HEK293T (cell line): Measurements from ENCODE around the gene FKBP2.

Experiments used
- CTCF ChIA-PET: fragments of 350-600 bp; formaldehyde crosslinking; extraction: SDS; loops from one replicate; lab custom pipeline; 2021; ENCODE audit warnings: antibody characterized with exemption, inconsistent platforms; lab: Yijun Ruan, JAX
- POLR2A ChIA-PET: fragments of 350-600 bp; formaldehyde crosslinking; extraction: SDS; loops from one replicate; lab custom pipeline; 2020; ENCODE audit warnings: antibody characterized with exemption, inconsistent platforms; lab: Yijun Ruan, JAX
- DNase-seq: peaks from one replicate; pipeline ENCODE4 v3.0.0; 2012; ENCODE audit warnings: mixed read lengths; ENCODE audit errors: extremely low spot score
- ARNT ChIP-seq: fragments of 450-650 bp; IDR thresholded peaks from 2 replicates; pipeline ENCODE4 v1.6.1; 2017; ENCODE audit warnings: mild to moderate bottlenecking
- BHLHE40 ChIP-seq: fragments of 450-650 bp; IDR thresholded peaks from 2 replicates; pipeline ENCODE4 v1.6.1; 2016; ENCODE audit warnings: mild to moderate bottlenecking, moderate library complexity, borderline replicate concordance
- CTBP1 ChIP-seq: fragments of 450-650 bp; IDR thresholded peaks from 2 replicates; pipeline ENCODE4 v1.6.1; 2016; ENCODE audit warnings: borderline replicate concordance
- ELF4 ChIP-seq: fragments of 450-650 bp; IDR thresholded peaks from 2 replicates; pipeline ENCODE4 v1.6.1; 2017; ENCODE audit warnings: antibody characterized with exemption
- FOXA1 ChIP-seq: fragments of 450-650 bp; IDR thresholded peaks from 2 replicates; pipeline ENCODE4 v1.6.1; 2016; ENCODE audit warnings: mild to moderate bottlenecking
- FOXK2 ChIP-seq: fragments of 450-650 bp; IDR thresholded peaks from 2 replicates; pipeline ENCODE4 v1.6.1; 2016; ENCODE audit warnings: mild to moderate bottlenecking
- FOXM1 ChIP-seq: fragments of 450-650 bp; IDR thresholded peaks from 2 replicates; pipeline ENCODE4 v1.6.1; 2017; ENCODE audit warnings: mild to moderate bottlenecking, borderline replicate concordance
- HDGF ChIP-seq: fragments of 450-650 bp; IDR thresholded peaks from 2 replicates; pipeline ENCODE4 v1.6.1; 2017; ENCODE audit warnings: antibody characterized with exemption, borderline replicate concordance
- L3MBTL2 ChIP-seq: fragments of 450-650 bp; conservative IDR thresholded peaks from 2 replicates; pipeline ENCODE4 v1.6.1; 2016; ENCODE audit warnings: mild to moderate bottlenecking
- LEF1 ChIP-seq: fragments of 450-650 bp; IDR thresholded peaks from 2 replicates; pipeline ENCODE4 v1.6.1; 2017; ENCODE audit warnings: mild to moderate bottlenecking, borderline replicate concordance
- NFRKB ChIP-seq: fragments of 450-650 bp; IDR thresholded peaks from 2 replicates; pipeline ENCODE4 v1.6.1; 2016; ENCODE audit warnings: mild to moderate bottlenecking, moderate library complexity
- SP1 ChIP-seq: fragments of 450-650 bp; IDR thresholded peaks from 2 replicates; pipeline ENCODE4 v1.6.1; 2017
- SUZ12 ChIP-seq: fragments of 450-650 bp; IDR thresholded peaks from 2 replicates; pipeline ENCODE4 v1.6.1; 2016; ENCODE audit warnings: mild to moderate bottlenecking
- TARDBP ChIP-seq: fragments of 450-650 bp; IDR thresholded peaks from 2 replicates; pipeline ENCODE4 v1.6.1; 2016
- ZNF384 ChIP-seq: fragments of 450-650 bp; IDR thresholded peaks from 2 replicates; pipeline ENCODE4 v1.6.1; 2016
- TF ChIP-seq, protein P1 (sequence below): fragments of 450-650 bp; IDR thresholded peaks from 2 replicates; pipeline ENCODE4 v1.6.1; 2016

Gene FKBP2

DNA sequence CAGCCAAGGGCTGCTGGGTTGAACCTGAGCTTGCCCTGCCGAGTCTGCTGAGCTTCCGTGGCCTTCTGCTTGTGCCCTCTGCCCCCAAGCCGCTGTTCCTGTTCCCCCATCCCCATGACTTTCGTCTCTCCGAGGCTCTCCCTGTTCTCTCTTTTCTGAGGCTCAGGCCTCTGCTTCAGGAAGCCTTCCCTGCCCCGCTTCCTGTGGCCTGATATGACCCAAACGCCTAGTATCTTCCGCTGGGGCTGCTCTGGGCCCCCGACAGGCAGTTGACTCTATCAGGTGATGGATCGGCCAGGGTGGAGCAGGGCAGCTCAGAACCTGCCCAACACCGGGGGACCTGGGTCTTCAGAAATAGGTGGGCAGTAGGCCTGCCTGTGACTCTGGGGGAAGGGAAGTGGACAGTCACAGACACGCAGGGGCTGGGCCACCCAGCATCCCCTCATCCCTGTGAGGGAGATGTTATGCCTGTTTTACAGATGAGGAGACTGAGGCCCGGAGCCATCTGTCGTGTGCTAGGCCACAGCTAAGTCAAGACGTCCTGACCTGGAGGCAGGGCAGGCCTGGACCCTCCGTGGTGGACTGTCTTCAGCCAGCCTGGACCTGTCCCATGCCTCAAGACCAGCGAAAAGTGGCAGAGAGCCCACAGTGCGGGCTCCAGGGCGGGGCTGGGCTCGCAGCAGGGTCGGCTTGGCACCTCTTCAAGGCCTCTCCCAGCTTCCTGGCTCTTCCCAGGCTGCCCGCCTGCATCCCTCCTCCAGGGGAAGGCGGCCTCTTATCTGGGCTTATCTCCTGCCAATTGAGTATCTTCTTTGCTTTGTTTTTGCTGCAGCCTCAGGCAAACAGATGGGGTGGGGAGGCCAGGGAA is 27.4 kb downstream of the FKBP2 start:
- CTCF ChIA-PET, result interaction anchor here (0.8 to 1.7 kb wide), 5 partner anchors 16 to 87 kb away, joined by 3 to 8 read pairs (median 4); partner anchors contain the start of genes FERMT3, PLCB3, PRDX5 and TRMT112
- no peak for DNase-seq
- POLR2A ChIA-PET, result interaction anchor here (0.8 to 5.6 kb wide), 11 partner anchors 14 to 84 kb away, joined by 3 to 81 read pairs (median 4); partner anchors contain the start of genes BAD, CATSPERZ, ESRRA and FERMT3
- TF ChIP-seq TARDBP (no peak), ZNF384 (no peak), FOXA1 (no peak), L3MBTL2 (no peak), ARNT (no peak), ELF4 (no peak), SP1 (no peak), FOXM1 (no peak), BHLHE40 (no peak)
- TF ChIP-seq, protein P1, sequence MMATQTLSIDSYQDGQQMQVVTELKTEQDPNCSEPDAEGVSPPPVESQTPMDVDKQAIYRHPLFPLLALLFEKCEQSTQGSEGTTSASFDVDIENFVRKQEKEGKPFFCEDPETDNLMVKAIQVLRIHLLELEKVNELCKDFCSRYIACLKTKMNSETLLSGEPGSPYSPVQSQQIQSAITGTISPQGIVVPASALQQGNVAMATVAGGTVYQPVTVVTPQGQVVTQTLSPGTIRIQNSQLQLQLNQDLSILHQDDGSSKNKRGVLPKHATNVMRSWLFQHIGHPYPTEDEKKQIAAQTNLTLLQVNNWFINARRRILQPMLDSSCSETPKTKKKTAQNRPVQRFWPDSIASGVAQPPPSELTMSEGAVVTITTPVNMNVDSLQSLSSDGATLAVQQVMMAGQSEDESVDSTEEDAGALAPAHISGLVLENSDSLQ, result no peak

DNA sequence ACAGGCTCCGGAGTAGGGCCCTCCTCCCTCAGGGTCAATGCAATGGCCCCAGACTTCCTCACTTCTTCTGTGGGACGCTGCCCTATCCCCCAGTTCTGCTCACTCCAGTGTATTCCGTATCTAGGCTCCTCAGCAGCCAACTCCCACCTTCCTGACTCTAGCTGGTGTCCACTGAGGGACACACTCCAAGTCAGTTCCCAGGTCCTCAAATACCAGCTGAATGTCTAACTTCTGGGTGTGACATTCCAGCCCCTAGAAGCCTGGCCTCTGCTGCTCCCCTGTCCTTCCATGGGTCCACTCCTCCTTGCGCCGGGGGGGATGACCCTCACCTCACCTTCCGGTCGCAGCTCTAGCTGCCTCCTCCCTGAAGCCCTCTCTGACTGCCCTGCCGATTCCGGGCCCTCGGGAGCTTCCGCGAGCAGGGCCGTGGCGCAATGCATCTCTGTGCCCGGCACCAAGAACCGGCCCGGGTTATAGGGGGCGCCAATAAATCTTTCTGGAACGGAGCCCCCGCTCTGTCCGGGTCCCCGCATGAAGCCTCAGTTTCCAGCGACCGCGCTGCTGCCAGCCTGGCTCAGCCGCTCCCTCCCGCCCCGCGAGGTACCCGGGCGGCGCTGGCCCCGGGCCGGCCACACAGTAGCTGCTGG is 28.1 kb downstream of the FKBP2 start:
- ChIA-PET CTCF (interaction anchor here (0.8 to 3.8 kb wide), 5 partner anchors 17 to 86 kb away, joined by 3 to 66 read pairs (median 5); partner anchors contain the start of genes CATSPERZ, ESRRA, FERMT3 and PLCB3), POLR2A (interaction anchor here (0.8 to 5.6 kb wide), 12 partner anchors 11 to 104 kb away, joined by 3 to 81 read pairs (median 8); partner anchors contain the start of genes BAD, CATSPERZ, ESRRA and FERMT3)
- no peak for DNase-seq
- TF ChIP-seq SP1 (no peak), ZNF384 (no peak), FOXM1 (no peak), ELF4 (no peak), SUZ12 (no peak), HDGF (no peak), TARDBP (no peak), FOXK2 (no peak), BHLHE40 (no peak), ARNT (no peak), FOXA1 (no peak), NFRKB (no peak), CTBP1 (no peak), LEF1 (no peak), L3MBTL2 (no peak)
- TF ChIP-seq, protein P1, result no peak

DNA sequence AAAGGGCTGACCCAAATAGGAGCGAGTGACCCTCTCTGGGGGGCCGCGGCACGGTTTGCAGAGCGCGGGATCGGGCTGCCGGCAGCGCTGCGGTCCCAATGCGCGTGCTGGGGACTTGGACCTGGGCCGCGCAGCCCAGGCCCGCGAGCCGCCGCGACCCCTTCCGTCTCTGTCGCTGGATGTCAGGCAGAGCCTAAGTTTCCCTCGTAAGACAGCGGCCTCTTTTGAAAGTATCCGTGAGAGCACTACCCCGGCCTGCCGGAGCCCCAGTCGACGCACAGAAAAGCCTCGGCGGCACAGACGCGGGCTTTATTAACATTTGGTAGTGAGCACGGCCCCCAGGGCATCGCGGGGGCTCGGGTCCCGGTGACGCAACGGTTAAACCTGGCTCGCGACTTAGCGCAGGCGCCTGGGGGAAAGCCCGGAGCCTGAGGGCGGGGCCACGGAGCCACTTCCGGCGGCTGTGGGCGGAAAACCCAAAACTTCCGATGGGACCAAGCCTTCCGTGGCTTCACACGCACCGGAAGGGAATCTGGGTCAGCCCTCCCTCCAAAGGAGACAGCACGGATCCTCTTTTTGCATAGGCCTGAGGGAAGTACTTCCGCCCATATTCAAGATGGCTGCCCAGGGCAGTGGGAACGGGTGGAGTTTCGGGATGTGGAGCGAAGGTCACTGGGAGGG is 28.8 kb downstream of the FKBP2 start:
- DNase-seq, result peak; percentile 92
- ChIA-PET POLR2A (interaction anchor here (0.6 to 5.6 kb wide), 15 partner anchors 11 to 104 kb away, joined by 3 to 81 read pairs (median 13); partner anchors contain the start of genes BAD, CATSPERZ, DNAJC4 and ESRRA), CTCF (interaction anchor here (1.2 to 3.8 kb wide), 3 partner anchors 18 to 63 kb away, joined by 3 to 66 read pairs (median 8); partner anchors contain the start of genes CATSPERZ, ESRRA, FERMT3 and PLCB3)
- TF ChIP-seq FOXM1 (peak; percentile 42; the same call in 1 of the 2 replicates), ELF4 (peak; percentile 98), BHLHE40 (no peak), L3MBTL2 (peak; percentile 58), TARDBP (no peak)

DNA sequence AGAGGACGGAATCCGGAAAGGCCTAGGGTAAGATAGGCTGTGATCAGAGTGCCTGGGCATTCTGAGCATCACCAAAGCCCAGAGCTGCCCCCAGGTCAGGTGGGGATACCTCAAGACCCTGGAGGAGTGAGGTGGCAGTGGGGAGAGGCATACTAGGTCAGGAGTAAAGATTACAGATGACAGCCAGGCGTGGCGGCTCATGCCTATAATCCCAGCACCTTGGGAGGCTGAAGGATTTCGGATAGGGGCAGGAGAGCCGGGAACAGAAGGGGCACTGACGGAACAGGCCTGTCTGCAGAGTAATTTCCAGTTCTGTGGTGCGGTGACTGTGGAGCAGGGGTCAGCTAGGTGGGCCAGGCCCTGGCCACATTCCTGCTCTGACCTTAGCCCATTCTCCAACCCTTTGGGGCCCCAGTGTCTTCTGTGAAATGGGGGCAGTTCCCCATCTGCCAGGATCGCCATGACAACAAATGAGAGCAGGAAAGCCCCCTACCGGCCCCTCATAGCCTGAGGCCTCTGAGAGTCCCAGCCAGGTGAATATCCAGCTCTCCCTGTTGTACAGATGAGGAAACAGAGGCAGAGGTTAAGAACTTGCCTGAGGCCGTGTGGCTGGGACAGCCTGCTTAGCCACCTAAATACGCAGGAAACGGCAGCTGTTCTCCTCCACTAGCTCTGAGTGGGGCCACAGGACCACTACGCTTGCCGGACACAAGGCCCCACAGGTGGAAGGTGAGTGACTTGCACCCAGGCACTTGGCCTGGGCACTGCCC is 34.3 kb downstream of the FKBP2 start:
- ChIA-PET POLR2A (interaction anchor here (0.8 to 1.4 kb wide), 2 partner anchors 12 to 74 kb away, joined by 3 read pairs; no protein-coding TSS in a partner anchor), CTCF (interaction anchor here (0.6 to 1.1 kb wide), 2 partner anchors 32 to 80 kb away, joined by 3 to 4 read pairs; no protein-coding TSS in a partner anchor)
- no peak for DNase-seq
- no peak for TF ChIP-seq FOXK2
- no peak for TF ChIP-seq SUZ12
- no peak for TF ChIP-seq ZNF384
- TF ChIP-seq NFRKB, result no peak
- TF ChIP-seq FOXA1, result no peak
- TF ChIP-seq L3MBTL2, result no peak
- no peak for TF ChIP-seq FOXM1
- TF ChIP-seq TARDBP, result no peak
- TF ChIP-seq, protein P1, result no peak
- TF ChIP-seq ARNT, result no peak
- TF ChIP-seq BHLHE40, result no peak
- TF ChIP-seq ELF4, result no peak
- TF ChIP-seq LEF1, result no peak
- TF ChIP-seq SP1, result no peak
- TF ChIP-seq HDGF, result no peak
- no peak for TF ChIP-seq CTBP1
